Gastrocnemius medialis (tissue), 4 donors: Measurements from ENCODE around the gene ZNF576.

ENCODE experiments used
- POLR2A ChIP-seq, 2 donors: fragments of 450-650 bp; IDR thresholded peaks; one replicate each; pipeline ENCODE4 v1.6.1; 2017; ENCODE audit warnings: antibody characterized with exemption in 2 of 2, mild to moderate bottlenecking in 2 of 2, moderate library complexity in 2 of 2
- TF ChIP-seq, protein P1 (sequence below), 5 experiments: fragments of 450-650 bp in 3 of 5; fragments of 200-600 bp in 2 of 5; sonication (generic) in 2 of 5; IDR thresholded peaks in 4 of 5; conservative IDR thresholded peaks in 1 of 5; 1 replicate in 4 of 5; 2 replicates in 1 of 5; pipeline ENCODE4 v1.5.1; 2016 to 2019; ENCODE audit warnings: antibody characterized with exemption in 5 of 5, mild to moderate bottlenecking in 3 of 5, moderate library complexity in 3 of 5

DNA sequence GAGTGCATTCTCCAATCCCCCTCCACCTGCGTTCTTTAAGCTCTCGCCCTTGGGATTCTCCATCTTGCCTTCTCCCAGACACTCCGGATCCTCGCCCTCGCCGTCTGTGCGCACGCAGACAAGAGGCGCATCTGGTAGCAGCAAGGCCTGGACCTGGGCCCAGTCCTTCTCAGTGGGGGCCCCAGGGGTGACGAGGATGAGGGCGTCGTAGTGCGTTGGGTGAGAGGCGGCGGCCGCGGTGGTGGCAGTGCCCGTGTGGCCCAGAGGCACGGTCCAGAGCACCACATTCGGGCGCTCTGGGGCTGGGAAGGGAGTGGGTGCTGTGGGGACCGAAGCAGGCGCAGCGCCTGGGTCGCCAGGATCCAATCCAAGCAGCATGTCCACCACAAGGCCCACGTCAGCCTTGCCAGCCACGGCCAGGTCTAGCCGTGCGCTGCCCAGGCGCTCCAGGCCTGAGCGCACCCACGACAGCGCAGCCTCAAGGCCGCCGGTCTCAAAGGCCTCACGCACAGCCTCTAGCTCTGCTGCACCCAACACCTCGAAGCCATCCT, 3.5 kb upstream of the ZNF576 start:
- TF ChIP-seq, protein P1, sequence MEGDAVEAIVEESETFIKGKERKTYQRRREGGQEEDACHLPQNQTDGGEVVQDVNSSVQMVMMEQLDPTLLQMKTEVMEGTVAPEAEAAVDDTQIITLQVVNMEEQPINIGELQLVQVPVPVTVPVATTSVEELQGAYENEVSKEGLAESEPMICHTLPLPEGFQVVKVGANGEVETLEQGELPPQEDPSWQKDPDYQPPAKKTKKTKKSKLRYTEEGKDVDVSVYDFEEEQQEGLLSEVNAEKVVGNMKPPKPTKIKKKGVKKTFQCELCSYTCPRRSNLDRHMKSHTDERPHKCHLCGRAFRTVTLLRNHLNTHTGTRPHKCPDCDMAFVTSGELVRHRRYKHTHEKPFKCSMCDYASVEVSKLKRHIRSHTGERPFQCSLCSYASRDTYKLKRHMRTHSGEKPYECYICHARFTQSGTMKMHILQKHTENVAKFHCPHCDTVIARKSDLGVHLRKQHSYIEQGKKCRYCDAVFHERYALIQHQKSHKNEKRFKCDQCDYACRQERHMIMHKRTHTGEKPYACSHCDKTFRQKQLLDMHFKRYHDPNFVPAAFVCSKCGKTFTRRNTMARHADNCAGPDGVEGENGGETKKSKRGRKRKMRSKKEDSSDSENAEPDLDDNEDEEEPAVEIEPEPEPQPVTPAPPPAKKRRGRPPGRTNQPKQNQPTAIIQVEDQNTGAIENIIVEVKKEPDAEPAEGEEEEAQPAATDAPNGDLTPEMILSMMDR (IDR thresholded peaks at IDR 0.05 in 4 of 5, conservative IDR thresholded peaks at IDR 0.05 in 1 of 5): no peak
- TF ChIP-seq POLR2A (IDR thresholded peaks at IDR 0.05): no peak
